GM12892 (cell line): ENCODE results near the gene CANT1.

Experiments used
- POLR2A ChIP-seq: IDR thresholded peaks from 2 replicates; pipeline ENCODE4 v1.6.1; 2011; ENCODE audit warnings: low read depth, low read length, control low read depth
- POLR2AphosphoS5 ChIP-seq: IDR thresholded peaks from 2 replicates; pipeline ENCODE4 v1.6.1; 2011; ENCODE audit warnings: low read depth, low read length, control low read depth
- TAF1 ChIP-seq: IDR thresholded peaks from 2 replicates; pipeline ENCODE4 v1.6.1; 2011; ENCODE audit warnings: low read depth, mild to moderate bottlenecking, control low read depth, low read length, borderline replicate concordance

DNA sequence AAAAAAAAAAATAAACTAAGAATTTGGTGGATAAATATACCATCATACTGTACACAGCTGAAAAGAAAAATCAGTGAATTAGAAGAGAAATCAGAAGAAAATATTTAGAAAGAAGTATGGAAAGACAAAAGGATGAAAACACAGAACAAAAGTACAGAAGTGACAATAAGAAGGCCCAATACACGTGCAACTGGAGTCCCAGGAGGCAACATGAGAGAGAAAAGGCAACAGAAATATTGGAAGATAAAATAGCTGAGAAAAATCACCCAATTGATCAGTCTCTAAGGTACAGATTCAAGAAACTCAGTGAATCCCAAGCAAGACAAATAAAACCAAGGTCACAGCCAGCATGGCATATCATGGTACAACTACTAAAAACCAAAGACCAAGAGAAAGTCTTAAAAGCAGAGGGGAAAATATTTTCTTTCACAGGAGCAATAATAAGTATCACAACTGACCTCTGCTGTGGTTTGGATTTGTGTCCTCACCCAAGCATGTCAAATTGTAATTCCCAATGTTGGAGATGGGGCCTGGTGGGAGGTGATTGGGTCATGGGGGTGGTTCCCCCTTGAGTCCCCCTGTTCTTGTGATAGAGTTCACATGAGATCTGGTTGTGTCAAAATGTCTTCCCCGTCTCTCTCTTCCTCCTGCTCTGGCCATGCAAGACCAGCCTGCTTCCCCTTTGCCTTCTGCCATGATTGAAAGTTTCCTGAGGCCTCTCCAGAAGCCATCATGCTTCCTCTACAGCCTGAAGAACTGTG, 44.8 kb upstream of the CANT1 start:
- TF ChIP-seq POLR2AphosphoS5 (no peak), POLR2A (no peak), TAF1 (no peak)
